Subcutaneous adipose tissue (tissue), 4 donors: Measurements from ENCODE around the gene SUPT20H. TPM values are rescaled to one million over a fixed set of nuclear protein-coding genes. Genes with fewer than 3 reads are reported as not detected.

ENCODE experiments used
- total RNA-seq, 4 donors: library from RNA; depleted of rRNA; stranded (reverse); fragments of >200 nt; gene quantifications; one replicate each; pipeline ENCODE4 v1.1.0, GENCODE V29; 2016
- TF ChIP-seq, protein P1 (sequence below): fragments of 450-650 bp; IDR thresholded peaks from one replicate; pipeline ENCODE4 v1.5.1; 2016; ENCODE audit warnings: low read depth, mild to moderate bottlenecking, control low read depth, antibody characterized with exemption, moderate library complexity

The SUPT20H gene
- total RNA-seq, 4 donors from 2014 or later = 41.6 to 47.3 (median 44.2) TPM

DNA sequence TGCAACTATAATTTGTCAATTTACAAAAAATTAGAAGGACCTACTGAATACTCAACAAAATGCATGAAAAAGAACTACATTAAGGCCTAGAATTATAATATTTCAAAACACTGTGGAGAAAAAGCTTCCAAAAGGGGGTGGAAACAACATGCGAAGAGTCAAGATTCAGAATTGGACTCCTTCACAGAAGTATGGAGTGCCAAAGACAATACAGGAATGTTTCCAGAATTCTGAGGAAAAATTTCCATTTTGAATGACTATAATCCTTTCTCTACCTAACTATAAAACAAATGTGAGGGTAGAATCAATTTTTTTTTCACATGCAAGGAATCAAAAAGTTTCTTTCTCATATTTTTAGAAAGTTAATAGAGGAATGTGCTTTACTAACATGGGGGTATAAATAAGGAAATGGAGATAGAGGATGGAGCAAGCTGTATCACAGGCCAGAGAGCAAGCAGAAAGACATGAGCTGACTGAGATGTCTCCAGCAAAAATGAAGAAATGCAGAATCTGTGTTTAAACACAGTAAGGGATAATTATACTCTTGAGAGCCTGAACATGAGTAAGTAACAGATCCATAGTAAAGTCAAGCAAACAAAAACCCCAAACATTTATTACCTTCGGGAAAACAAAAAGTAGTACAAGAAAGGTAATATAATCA is 99.9 kb downstream of the SUPT20H start:
- TF ChIP-seq, protein P1, sequence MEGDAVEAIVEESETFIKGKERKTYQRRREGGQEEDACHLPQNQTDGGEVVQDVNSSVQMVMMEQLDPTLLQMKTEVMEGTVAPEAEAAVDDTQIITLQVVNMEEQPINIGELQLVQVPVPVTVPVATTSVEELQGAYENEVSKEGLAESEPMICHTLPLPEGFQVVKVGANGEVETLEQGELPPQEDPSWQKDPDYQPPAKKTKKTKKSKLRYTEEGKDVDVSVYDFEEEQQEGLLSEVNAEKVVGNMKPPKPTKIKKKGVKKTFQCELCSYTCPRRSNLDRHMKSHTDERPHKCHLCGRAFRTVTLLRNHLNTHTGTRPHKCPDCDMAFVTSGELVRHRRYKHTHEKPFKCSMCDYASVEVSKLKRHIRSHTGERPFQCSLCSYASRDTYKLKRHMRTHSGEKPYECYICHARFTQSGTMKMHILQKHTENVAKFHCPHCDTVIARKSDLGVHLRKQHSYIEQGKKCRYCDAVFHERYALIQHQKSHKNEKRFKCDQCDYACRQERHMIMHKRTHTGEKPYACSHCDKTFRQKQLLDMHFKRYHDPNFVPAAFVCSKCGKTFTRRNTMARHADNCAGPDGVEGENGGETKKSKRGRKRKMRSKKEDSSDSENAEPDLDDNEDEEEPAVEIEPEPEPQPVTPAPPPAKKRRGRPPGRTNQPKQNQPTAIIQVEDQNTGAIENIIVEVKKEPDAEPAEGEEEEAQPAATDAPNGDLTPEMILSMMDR = no peak

Other genes starting within 250 kb of the SUPT20H start
- 1 to 10 TPM; 3.6 to 8.3 (median 5.1) TPM for gene RFXAP, start 240.5 kb downstream of the SUPT20H start, total RNA-seq
- 10 to 100 TPM in 1 of 4 donors, 1 to 10 TPM in 3; 4.8 to 10.7 (median 6.6) TPM for gene SMAD9, start 139.4 kb downstream of the SUPT20H start, total RNA-seq
- gene ALG5, start 60.3 kb downstream of the SUPT20H start, total RNA-seq = 10 to 100 TPM; 19.6 to 54.8 (median 31.0) TPM
- 10 to 100 TPM; 21.5 to 30.8 (median 25.2) TPM for gene EXOSC8, start 58.9 kb downstream of the SUPT20H start, total RNA-seq
- not detected for gene CSNK1A1L, start 46.0 kb upstream of the SUPT20H start, total RNA-seq